HG03060 (cell line): ENCODE measurements around the gene UXS1.
"Not testable (repeated sequence)": the region's sequence is repeated elsewhere in the genome, so short reads cannot be mapped to it uniquely, and the experiment has no call there.

ENCODE experiments used
- ATAC-seq: cut with Tn5 transposase; IDR thresholded peaks from one replicate; pipeline ENCODE4 v1.9.1; 2021; ENCODE audit warnings: low read depth, moderate number of reproducible peaks; ENCODE audit not compliant: unreplicated experiment

The UXS1 gene

DNA sequence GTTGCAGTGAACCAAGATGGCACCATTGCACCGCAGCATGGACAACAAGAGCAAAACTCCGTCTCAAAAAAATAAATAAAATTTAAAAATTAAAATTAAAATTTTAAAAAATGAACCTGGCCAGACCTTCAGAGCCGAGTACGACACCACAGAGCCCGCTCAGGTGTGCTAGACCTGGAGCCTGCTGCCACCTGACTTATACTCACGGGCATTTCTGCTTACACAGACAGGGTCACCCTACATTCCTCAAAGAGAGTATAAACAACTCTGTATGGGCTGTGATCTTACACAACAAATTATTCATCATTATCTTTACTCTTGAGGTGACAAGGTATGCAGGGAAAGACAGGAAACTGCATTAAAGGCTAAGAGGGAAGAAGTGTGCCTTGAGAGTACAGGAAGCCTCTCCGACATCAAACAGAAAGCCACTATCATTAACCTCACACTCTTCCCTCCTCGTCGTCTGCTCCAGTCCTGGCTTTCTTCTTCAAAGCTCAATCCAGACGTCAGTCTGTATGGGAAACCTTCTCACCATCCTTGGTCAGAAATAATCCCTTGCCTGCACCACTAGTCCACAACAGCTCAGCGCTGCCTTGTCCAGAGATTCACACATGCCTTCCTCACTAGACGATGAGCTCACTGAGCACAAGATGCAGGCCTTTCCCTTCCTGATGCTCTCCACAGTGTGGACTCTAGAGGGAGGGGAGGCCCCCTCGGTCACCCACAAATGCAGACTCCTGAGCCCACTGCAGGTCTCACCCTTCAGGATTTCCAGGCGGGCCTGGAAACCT, 56.2 kb downstream of the UXS1 start:
- no peak for ATAC-seq

DNA sequence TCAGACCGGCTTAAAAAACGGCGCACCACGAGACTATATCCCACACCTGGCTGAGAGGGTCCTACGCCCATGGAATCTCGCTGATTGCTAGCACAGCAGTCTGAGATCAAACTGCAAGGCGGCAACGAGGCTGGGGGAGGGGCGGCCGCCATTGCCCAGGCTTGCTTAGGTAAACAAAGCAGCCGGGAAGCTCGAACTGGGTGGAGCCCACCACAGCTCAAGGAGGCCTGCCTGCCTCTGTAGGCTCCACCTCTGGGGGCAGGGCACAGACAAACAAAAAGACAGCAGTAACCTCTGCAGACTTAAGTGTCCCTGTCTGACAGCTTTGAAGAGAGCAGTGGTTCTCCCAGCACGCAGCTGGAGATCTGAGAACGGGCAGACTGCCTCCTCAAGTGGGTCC, 62.9 kb downstream of the UXS1 start:
- ATAC-seq, result not testable (repeated sequence)

DNA sequence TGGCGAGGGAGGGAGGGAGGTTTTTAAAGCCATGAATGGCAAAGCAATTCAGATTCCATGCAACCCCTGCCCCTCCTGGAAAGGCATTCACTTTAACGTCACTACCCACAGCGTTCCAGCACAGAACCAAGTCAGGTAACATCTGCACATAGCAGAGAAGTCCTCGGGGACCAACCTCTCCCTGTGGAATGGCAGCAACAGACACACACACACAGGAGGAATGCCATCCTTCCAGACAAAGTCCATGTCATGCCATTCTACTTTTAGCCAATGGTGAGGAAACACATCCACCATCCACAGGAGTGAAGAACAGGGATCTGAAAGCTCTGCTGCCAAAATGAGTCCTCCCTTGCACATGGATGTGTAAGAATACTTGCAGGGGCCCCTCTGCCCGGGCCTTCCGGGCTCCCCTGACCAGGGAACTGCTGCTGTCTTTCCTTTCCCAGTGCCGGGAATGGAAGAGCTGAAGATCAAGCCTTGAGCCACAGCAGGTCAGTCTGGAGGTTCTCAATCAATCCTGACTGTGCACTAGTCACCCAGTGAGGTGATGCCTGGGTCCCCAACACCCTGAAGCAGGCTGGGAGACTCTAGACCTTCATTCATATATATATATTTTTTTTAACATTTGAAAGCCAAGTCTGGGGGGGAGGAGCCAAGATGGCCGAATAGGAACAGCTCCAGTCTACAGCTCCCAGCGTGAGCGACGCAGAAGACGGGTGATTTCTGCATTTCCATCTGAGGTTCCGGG, 63.7 kb downstream of the UXS1 start:
- no peak for ATAC-seq

DNA sequence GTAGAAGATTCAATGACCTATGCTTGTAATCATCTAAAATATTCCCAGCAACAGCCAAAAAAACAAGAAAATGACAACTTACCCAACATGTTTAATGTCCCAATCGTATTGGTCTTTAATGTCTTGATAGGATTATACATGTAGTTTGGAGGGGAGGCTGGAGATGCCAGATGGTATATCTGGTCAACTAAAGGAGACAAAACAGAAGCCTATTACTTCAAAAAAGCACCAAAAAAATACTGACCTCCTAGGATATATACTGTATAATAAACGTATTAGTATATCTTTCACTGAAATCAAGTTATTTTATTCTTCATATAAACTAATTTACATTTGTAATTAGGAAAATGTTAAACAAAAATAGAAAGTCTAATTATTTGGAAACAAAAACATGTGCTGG, 64.5 kb downstream of the UXS1 start:
- ATAC-seq, result no peak

DNA sequence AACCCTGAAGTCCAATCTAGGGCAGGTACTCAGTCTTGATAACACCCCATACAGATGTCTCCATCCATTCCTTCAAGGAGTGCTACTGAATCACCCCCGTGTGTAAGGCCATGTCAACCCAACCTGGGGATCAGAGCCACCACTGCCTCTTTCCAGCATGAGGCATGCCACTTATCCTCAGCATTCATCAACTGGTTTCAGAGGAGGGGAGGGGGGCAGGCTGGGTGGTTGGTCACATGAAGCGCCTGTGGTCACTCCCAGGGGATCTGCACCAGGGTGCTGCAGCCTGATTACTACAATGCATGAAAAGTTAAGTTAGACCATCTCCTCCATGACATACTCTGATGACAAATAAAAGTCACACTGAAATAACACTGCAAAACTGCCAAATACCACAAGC, 65.0 kb downstream of the UXS1 start:
- no peak for ATAC-seq

DNA sequence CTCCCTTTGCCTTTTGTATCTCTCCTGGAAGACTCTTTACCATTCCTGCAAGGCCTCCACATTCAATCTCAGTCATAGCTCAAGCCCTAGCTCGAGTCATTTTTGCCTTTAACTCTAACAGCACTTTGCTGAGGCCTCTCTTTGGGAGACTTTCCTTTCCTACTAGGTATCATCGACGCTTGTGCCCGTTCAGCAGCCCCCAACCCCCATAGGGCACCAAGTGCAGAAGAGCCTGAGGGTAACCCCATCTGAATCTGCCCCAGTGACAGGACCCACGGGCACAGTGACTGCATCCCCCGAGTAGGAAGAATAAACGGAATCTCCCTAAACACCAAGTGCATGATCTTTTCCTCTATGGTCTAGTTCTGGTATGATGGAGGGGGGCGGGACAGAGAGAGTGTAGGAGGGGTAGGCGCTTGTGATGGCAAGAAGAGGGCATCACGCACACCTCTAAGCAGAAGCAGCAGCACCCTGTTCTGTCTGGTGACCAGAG, 66.3 kb downstream of the UXS1 start:
- no peak for ATAC-seq

DNA sequence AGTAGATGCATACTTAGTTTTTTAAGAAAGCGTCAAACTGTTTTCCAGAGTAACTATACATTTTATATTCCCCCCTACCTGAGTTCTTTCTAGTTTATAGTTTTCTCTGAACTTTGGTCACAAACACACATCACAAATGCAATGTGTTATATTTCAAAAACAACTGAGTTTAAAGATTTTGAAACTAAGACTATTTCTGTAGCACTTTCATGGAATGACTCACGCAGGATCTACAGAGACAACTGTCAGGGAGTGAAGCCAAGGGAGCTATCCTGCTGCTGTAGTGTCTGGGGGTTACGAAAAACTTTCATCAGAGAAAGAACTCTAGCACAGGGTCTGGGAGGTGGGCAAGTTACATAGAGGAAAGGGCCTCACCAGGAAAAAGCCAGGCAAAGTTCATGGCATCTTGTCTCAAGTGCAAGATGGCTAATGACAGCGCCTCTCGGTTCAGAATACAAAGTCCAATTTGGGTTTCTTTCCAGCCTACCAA, 66.8 kb downstream of the UXS1 start:
- no peak for ATAC-seq

DNA sequence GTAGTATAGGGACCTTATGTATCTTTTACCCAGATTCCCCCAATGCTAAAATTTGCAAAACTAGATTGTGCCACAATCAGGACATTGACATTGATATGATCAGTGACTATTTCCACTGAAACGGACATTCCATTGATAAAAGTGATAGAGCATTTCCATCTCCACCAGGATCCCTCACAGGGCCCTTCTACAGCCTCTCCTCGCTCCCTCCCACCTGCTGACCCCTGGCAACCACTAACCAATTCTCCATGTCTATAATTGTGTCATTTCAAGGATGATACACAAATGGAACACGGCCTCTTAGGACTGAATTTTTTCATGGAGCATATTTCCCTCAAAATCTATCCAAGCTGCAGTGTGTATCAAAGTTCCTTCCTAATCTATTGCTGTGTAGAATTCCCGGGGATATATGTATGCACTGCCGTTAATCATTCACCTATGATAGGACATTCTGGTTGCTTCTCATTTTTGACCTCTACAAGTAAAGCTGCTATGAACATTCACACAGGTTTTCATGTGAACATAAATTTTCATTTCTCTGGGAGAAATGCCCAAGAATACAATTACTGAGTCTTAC, 67.3 kb downstream of the UXS1 start:
- ATAC-seq, result no peak

DNA sequence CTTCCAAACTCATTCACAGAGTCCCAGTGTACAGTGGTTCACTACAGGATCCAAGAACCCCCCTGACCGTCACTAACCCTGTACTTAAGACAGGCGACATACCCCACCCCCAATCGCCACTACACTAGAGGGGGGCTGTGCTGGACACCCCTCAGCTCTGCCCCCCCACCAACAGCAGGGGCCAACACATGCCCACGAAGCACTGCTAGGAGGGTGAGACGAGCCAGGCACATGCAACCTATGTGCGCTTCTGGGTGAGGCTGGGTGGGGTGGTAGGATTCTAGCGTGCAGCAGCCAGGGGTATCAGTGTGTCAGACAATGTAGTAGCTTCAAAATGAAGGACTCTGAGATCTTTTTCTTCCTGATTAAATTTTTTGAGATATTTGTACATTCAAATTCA, 67.8 kb downstream of the UXS1 start:
- no peak for ATAC-seq

DNA sequence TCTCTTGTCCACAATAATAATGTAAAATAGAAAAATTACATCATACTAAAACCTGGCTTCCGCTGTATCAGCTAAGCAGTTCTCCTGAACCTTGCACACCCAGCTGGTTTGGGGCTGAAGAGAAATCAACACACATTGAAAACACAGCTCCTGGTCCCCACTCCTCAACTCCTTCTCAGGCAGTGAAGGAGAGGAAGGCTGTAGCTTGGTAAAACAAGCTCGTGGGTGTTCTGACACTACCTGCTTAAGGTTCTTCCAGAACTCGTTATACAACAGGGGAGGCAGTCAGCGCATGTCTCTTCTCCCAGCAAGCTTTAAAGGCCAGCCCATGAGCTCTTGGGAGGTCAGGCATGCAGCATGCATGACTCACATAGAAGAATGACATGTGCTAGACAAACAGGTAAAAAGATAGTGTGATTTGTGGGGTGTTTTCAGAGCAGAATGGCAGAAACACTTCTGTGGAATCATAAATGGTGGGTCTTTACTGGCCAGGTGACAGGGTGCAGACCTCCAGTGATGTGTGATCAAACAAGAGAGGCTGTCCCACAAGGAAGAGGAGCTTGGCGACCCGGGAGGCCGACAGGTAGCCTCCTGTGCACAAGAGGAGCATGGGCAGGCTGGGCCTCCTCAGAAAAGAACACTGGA, 69.1 kb downstream of the UXS1 start:
- no peak for ATAC-seq

DNA sequence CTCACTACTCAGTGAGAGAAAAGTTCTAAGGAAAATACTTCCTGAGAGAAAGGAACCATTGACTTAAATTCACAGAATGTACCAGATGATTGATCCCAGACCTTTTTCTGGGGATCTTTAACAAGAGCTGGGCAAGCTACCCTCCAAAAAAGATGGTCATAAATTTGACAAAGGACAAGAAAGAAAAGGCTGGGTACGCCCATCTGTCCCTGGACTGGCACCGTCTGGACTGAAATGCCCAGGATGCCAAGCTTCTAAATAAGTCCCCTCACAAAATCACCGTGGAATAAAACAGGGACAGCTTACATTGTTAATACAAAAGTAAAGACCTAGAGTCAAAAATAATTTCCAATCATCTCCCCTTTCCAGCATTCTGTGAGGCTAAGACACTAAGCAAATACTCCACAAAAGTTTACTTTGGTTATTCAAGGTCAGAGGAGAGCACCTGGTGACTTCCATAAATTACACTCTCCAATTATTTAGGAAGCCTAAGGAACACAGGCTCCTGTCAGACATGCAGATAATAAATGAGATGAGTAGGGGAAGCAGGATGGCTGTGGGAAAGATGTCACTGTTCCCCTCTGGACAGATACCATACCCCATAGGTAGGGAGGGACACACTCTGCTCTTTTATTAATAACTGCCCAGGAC, 69.9 kb downstream of the UXS1 start:
- no peak for ATAC-seq

DNA sequence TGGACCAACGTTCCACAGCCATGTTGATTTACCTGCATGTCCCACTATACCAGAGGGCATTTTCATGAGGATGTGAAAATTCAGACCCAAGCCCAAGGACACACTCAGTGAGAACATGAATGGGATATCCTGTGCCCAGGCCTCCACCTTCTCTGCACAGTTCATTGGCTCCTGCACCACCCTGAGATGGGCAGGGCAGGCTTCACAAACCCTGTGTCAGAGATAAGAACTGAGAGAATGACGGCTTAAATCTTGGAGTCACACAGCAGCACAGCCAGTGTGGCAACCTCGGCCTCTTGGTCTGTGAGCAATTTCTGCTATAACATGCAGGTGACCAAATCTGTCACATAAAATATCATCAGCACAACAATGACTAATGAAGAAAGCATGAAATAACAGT, 71.9 kb downstream of the UXS1 start:
- ATAC-seq, result no peak

DNA sequence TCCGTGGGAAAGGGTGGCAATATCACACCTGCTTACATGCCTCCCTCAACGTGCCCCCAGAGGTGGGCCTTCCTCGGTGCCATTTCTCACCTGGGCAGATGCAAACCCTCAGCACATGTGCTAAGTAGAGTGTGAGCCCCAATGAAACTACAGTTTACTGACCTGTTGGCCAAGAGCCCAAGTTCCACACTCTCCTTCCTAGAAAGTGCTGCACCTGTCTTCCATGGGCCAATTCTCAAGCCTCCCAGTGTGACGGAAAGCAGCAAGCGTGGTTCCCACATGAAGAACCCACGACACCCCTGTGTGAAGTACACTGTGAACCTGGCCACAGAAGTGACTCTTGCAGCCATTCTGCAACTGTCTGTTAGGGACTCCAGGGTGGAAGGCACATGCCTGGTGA, 73.7 kb downstream of the UXS1 start:
- no peak for ATAC-seq

DNA sequence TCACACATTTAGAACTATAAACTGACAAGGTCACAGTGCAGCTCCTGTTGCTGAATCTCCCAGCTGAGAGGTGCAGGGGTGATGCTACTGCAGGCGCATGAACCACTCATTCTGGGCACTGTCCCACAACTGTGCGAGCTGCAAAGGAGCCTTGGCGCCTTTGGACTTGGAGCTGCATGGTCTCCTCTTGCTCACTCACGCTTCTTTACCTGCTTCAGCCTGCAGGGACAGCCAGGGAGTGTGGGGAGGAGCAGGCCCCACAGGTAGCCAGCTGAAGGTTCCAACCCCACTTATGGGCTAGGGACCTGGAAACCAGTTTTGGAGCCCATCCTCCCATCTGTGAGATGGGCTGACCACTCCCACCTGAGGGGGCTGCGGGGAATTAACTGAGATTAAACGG, 75.0 kb downstream of the UXS1 start:
- no peak for ATAC-seq

DNA sequence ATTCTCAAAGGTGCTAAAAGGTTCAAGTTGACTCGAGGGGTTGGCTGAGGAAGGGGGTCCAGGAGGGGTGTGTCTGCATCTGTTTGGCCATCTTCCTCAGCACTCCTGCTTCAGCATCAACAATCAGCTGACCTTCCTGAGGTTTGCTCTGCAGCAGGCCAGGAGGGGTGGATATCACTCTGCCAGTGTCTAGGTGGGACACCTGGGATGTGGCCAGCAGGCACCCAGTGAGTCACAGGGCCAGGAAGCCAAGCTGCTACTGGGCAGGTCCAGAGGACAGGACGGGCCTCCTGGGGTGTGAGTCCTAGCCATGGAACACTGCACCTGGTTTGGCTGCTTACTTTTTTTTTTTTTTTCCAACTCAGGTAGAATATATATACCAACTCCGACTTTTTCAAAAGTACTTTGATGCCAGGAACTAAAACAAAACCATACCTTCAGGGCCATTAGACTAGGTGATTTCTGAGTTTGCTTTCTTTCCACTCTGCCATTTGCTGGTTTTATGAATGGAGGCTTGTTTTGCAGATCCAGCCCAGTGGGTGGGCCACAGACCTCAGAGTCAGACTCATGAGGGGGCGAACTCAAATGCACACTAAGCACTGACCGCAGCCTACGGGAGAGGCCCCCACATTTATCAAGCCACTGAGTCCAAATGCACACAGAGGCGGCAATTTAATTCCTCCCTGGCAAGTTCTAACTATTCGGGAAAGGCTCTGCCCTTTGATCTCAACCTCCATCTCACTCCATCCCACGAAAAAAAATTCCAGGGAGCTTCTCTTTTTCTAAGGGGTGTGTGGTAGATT, 76.0 kb downstream of the UXS1 start:
- no peak for ATAC-seq

DNA sequence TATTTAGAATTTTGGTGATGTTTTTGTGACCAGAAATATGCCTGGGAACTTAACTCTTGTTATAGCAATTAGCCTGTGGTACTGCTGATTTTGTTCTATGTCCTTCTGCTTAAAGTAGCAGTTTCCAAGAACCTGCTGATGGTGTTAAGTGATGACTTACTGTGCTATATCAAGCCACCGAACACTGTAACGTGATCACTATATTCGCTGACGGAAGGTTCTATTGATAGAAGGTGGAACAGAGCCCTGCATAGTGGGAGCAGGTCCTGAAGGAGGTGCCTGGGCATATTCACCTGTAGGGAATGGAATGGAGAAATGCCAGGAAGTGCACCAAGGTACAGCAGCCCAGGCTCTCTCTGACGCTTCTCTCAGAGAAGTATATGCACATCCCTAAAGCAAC, 76.8 kb downstream of the UXS1 start:
- ATAC-seq, result no peak

DNA sequence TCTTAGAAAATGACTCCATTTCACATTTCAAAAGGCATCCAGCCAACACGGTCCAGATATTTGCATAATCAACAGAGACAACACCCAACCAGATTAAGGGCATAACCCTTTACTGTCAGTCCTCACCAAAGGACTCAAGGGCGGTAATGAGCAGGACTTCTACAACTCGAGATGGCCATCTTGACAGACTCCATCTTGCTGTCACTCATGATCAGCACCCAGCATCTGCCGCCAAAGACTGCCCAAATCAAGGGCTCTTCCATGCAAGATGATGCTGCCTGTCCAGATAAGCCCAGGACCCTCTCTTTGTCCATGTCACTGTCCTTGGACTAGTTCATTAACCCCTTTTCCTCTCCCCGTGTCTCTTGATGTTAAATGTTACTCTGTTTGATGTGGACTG, 77.9 kb downstream of the UXS1 start:
- ATAC-seq, result no peak

DNA sequence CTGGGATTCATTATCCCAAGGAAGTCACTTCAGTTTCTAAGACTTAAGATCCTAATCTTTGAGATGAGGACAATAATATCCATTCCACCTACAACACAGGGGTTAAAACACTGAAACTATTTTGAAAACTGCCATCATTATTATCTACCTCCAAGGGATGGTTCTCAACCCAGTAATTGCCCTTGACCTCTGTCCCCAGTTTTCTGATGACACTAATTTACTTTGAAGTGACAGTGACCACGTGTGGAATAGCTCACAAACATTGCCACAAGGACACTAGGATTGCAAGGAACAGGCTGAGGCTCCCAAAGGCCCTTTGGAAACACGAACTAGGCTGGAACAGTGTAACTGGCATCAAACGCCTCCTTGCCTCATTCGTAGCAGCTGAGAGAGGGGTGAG, 78.4 kb downstream of the UXS1 start:
- no peak for ATAC-seq

DNA sequence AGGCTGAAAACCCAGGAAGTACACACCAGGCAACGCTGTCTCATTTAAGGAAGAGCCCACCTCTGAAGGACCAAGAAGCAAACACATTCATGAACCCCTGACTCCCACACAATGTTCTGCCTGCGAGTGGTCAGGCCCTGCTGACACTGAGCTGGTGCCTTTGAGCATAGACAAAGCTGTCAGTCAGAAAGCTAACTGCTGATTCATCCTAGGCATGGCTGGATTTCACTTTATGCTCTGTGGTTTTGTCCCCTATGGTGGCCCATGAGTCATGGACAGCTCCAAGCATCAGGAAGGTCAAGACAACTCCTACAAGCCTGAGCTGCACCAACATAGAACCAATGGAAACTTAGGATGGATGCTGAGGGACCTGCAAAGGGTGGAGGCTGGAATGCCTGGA, 78.9 kb downstream of the UXS1 start:
- no peak for ATAC-seq

DNA sequence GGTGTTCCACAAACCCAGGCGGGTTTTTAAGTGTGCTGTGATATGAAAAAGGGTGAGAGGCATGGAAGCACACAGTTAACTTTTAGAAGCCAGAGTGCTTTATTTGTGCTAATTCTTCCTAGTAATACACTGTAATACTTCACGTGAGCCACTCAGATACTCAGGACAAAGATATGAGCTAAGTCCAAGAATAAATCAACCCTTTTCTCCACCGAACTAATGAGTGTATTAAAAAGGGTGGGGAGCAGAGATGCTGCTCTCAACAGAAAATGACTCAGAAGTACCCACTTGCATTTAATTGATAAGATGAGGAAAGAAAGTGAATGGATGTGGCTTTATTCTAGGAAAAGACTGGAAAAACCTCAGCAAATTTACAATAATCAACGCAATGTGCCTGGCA, 79.9 kb downstream of the UXS1 start:
- no peak for ATAC-seq
